ENCODE results near the gene OXT. TPM values are rescaled to one million over a fixed set of nuclear protein-coding genes. Genes with fewer than 3 reads are reported as not detected.

Gene OXT
- total RNA-seq, 1 donor from 2014 or later: not detected

DNA sequence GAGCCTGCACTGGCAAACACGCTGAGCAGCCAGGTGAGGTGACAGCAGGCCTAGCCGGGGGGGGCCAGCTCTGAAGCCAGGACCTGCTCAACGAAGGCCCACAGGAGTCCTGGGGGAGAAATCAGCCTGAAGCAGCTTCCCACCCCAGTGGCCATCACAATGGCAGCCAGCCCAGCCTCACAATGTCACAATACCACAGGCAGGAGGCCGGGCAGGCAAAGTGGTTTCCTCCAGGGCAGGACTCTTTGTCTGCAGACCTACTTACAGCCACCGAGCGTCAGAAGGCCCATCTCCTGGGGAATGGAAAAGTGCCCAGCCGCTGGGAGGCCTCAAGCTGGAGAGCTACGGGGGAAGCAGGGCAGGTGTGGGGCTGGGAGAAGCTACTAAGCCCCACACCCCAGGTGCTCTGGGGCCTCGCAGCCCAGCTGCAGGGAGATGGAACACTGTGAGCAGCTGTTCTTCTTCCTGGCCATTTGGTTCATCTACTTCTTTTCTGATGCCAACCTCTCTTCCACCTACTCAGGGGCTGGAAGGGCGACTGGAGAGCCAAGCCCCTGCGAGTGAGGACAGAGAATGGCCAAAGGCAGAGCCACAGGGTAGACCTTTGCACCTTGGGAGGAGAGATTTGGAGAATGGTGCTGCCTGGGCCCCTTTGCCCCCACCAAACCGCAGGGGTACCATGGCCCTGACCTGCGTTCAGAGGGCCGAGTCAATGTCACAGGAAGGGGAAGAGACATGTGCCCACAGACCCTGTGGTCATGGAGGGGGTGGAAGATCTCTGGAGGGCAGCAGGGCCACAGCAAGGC is 35.4 kb downstream of the OXT start:
- DNase-seq: no peak

DNA sequence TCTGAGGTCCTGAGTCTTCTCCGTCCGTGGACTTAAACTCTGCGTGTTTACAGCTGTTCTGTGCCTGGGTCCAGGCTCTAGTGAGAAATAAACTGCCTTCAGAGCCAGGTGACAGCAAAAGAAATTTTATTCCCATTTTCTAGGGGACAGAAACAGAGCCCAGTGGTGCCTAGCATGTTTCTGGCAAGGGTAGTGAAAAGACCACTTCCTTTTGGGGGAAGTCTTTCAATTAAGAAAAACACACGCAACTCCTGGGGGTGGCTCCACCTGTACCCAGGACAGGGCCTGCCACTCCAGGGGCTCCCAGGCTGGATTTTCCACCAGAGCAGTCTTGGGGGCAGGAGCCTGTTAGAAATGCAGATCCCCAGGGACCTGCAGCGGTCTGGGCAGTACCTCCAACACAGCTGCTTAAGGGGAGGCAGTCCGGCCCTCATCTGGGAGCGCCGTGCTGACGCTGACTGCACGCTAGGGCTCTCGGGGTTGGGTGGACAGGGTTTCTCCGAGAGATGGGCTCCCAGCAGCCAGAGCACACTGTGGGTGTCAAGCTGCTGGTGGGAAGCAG is 36.1 kb downstream of the OXT start:
- TF ChIP-seq, protein P1, sequence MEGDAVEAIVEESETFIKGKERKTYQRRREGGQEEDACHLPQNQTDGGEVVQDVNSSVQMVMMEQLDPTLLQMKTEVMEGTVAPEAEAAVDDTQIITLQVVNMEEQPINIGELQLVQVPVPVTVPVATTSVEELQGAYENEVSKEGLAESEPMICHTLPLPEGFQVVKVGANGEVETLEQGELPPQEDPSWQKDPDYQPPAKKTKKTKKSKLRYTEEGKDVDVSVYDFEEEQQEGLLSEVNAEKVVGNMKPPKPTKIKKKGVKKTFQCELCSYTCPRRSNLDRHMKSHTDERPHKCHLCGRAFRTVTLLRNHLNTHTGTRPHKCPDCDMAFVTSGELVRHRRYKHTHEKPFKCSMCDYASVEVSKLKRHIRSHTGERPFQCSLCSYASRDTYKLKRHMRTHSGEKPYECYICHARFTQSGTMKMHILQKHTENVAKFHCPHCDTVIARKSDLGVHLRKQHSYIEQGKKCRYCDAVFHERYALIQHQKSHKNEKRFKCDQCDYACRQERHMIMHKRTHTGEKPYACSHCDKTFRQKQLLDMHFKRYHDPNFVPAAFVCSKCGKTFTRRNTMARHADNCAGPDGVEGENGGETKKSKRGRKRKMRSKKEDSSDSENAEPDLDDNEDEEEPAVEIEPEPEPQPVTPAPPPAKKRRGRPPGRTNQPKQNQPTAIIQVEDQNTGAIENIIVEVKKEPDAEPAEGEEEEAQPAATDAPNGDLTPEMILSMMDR (IDR thresholded peaks at IDR 0.05): no peak
- ATAC-seq (no peak), DNase-seq (no peak)
- intact Hi-C loops (cut with DNase I): no loop called here
- Histone ChIP-seq H3K4me3 (no peak overlapping the region), H3K9me3 (no peaks in the 10 kb centered on the region), H3K36me3 (peaks cover 11% of the 10 kb centered on the region), H3K27me3 (no peaks in the 10 kb centered on the region), H3K4me1 (no peaks in the 10 kb centered on the region), H3K27ac (no peak overlapping the region)

More for the DNA sequence above, 35.4 kb downstream of the OXT start:
- no peak overlapping the region for H3K27ac ChIP-seq
- H3K27me3 ChIP-seq: no peaks in the 10 kb centered on the region
- H3K4me3 ChIP-seq: no peak overlapping the region
- H3K9me3 ChIP-seq: no peaks in the 10 kb centered on the region
- peaks cover 11% of the 10 kb centered on the region for H3K36me3 ChIP-seq
- H3K4me1 ChIP-seq: no peaks in the 10 kb centered on the region
- intact Hi-C loops (cut with DNase I): no loop called here
- TF ChIP-seq, protein P1 (IDR thresholded peaks at IDR 0.05): no peak
- no peak for ATAC-seq

DNA sequence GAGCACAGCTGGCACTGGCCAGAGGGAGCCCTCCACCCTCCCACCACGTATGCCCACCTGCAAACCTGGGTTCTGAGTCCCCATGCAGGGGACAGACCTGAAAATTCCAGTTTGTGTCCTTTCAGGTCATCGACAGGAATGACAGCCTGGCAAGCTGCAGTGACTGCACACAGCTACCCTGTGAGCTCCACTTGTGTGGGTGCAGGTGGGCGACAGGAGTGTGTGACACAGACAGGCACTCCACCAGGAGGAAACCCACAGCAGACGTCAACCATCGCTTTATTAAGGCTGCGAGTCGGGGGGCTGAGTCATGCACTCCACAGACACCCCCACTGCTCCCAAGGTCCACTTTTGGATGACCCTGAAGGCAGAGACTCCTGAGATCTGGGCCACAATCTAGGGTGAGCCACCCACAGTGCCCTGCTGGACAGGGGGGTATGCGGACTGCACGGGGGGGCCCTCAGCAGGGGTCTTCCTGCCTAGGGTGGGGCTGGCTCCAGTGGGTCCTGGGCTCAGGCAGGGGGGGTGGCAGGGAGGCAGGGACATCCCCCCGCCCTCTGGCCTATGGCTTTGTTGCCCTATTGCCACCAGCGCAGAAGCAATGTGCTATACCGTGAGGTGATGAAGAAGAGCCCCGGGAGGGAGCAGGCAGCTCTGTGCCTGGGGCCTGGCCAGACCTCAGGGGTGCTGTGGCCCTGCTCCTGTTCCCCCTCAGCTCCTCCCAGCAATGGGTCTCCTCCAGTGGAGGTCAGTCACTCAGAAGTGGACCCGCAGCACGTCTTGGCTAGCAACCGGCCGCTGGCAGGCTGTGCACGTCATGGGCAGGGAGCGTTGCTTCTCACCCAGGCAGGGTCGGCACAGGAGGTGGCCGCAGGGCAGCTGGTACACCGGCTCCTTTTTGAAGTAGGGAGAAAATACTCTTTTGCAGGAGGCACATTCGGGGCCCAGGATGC is 38.2 kb downstream of the OXT start:
- Histone ChIP-seq H3K27me3 (no peaks in the 10 kb centered on the region), H3K4me1 (no peaks in the 10 kb centered on the region), H3K4me3 (no peak overlapping the region), H3K36me3 (peaks cover 11% of the 10 kb centered on the region), H3K27ac (no peak overlapping the region), H3K9me3 (no peaks in the 10 kb centered on the region)
- DNase-seq: no peak
- no peak for ATAC-seq
- intact Hi-C loops (cut with DNase I): no loop called here
- TF ChIP-seq, protein P1 (IDR thresholded peaks at IDR 0.05): no peak

DNA sequence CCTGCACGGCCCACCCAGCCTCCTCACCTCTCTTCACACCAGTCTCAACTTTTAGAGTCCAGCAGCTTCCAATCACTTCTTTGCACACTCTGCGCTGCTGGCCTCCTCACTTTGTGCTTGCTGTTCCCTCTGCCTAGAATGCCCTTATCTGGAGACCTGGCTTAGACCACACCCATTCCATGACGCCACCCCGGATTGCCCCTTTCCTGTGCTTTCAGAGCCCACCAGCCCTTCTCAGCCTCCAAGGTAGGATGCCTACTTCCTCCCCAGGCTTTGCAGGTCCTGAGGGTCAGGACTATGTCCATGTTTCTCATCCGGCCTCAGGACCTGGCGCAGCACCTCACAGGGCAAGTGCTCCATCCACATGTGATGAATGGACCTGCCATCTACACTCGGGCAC is 40.1 kb downstream of the OXT start:
- ATAC-seq (no peak), DNase-seq (no peak)
- no peaks in the 10 kb centered on the region for H3K27me3 ChIP-seq
- no peak overlapping the region for H3K4me3 ChIP-seq
- intact Hi-C loops (cut with DNase I): no loop called here
- H3K4me1 ChIP-seq: no peaks in the 10 kb centered on the region
- TF ChIP-seq, protein P1 (IDR thresholded peaks at IDR 0.05): no peak
- no peaks in the 10 kb centered on the region for H3K9me3 ChIP-seq
- H3K27ac ChIP-seq: no peak overlapping the region
- H3K36me3 ChIP-seq: peaks cover 11% of the 10 kb centered on the region

DNA sequence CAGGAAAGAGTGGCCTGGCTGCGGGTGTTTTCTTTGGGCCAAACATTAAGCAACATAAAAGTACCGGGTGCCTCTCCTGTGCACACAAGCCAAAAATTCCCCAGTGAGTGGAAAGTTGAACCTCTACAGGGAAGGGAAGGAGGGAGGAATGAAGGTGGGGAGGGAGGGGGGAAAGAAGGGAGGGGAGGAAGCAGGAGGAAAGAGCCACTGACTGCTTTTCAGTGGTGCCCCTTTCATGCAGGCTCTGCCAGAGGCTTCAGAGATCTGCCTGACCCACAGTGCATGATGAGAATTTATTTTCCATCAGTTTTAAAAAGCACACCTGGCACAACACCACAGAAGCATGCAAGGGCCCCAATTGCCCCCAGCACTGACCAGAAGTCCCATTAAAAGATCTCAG is 40.6 kb downstream of the OXT start:
- TF ChIP-seq, protein P1 (IDR thresholded peaks at IDR 0.05): no peak
- no peak overlapping the region for H3K27ac ChIP-seq
- H3K4me1 ChIP-seq: no peaks in the 10 kb centered on the region
- H3K36me3 ChIP-seq: peaks cover 9% of the 10 kb centered on the region
- ATAC-seq (no peak), DNase-seq (no peak)
- H3K9me3 ChIP-seq: no peaks in the 10 kb centered on the region
- intact Hi-C loops (cut with DNase I): no loop called here
- H3K27me3 ChIP-seq: no peaks in the 10 kb centered on the region
- H3K4me3 ChIP-seq: no peak overlapping the region
